Tibial nerve (tissue), 3 donors: ENCODE results near the gene KLC4.

Experiments used
- POLR2A ChIP-seq, 2 donors: fragments of 450-650 bp; IDR thresholded peaks; one replicate each; pipeline ENCODE4 v1.6.1; 2017; ENCODE audit warnings: antibody characterized with exemption in 2 of 2, mild to moderate bottlenecking in 2 of 2, moderate library complexity in 2 of 2
- TF ChIP-seq, protein P1 (sequence below), 5 experiments: fragments of 200-600 bp in 3 of 5; fragments of 450-650 bp in 2 of 5; sonication (generic) in 3 of 5; IDR thresholded peaks; one replicate each; pipeline ENCODE4 v1.5.1; 2016 to 2019; ENCODE audit warnings: antibody characterized with exemption in 5 of 5, mild to moderate bottlenecking in 3 of 5, moderate library complexity in 2 of 5

DNA sequence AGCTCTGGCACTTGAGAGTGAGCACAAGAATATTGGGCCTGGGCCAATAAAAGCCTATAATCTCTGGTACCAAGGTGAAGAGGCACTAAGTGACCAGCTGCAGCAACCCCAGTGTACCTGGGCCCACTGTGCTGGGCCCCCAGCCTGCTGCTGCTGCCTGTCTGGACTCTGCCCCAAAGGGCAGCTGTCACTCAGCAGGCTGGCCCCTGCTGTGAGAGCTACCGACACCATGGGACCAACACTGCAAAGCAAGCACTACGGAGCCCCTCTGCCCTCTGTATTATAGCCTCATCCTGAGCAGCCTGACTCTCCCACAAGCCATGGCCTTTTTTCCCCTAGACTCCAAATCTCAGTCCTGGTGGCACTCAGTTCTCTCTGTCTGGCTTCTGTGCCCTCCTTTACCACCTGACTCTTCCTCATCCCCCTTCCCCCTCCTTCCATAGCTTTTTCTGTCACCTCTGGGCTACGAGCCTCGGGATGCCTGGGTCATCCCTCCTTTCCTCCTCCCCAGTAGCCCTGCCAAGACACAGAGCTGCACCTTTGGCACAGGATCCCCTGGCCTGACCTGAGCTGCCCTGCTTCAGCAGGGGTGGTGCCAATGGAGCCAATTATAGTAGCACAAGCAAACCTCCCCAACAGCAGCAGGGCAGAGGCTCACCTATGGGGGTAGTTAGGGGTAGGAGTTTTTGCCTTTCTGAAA lies 23.8 kb upstream of the KLC4 start:
- TF ChIP-seq, protein P1, sequence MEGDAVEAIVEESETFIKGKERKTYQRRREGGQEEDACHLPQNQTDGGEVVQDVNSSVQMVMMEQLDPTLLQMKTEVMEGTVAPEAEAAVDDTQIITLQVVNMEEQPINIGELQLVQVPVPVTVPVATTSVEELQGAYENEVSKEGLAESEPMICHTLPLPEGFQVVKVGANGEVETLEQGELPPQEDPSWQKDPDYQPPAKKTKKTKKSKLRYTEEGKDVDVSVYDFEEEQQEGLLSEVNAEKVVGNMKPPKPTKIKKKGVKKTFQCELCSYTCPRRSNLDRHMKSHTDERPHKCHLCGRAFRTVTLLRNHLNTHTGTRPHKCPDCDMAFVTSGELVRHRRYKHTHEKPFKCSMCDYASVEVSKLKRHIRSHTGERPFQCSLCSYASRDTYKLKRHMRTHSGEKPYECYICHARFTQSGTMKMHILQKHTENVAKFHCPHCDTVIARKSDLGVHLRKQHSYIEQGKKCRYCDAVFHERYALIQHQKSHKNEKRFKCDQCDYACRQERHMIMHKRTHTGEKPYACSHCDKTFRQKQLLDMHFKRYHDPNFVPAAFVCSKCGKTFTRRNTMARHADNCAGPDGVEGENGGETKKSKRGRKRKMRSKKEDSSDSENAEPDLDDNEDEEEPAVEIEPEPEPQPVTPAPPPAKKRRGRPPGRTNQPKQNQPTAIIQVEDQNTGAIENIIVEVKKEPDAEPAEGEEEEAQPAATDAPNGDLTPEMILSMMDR (IDR thresholded peaks at IDR 0.05) = no peak
- no peak for TF ChIP-seq POLR2A (IDR thresholded peaks at IDR 0.05)
